Fibroblast of skin of left quadriceps (primary cell): Measurements from ENCODE around the gene MYH1.

Experiments
- DNase-seq, 2 experiments: peaks; one replicate each; pipeline ENCODE4 v3.0.0-alpha.2; 2013; ENCODE audit warnings: low read depth in 2 of 2

Gene MYH1

DNA sequence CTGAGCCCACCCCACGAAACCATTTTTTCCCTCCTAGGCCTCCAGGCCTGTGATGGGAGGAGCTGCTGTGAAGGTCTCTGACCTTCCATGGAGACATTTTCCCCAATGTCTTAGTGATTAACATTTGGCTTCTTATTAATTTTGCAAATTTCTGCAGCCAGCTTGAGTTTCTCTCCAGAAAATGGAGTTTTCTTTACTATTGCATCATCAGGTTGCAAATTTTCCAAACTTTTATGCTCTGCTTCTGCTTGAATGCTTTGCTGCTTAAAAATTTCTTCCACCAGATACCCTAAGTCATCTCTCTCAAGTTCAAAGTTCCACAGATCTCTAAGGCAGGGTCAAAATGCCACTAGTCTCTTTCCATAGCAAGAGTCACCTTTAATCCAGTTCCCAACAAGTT lies 36.1 kb downstream of the MYH1 start:
- DNase-seq: no peak

DNA sequence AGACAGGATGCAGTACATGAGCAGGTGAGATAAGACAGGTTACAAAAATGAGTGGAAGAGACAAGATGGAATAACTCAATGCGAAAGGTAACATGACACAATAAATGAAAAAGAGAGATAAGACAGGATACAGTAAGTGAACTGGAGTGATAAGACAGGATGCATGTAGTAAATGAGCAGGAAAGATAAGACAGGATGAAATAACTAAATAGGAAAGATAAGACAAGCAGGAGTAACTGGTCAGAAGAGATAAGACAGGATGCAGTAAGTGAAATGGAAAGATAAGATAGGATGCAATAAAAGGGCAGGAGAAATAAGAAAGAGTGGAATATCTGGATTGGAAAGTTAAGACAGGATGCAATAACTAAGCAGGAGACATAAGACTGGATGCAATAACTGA lies 40.6 kb downstream of the MYH1 start:
- no peak for DNase-seq

DNA sequence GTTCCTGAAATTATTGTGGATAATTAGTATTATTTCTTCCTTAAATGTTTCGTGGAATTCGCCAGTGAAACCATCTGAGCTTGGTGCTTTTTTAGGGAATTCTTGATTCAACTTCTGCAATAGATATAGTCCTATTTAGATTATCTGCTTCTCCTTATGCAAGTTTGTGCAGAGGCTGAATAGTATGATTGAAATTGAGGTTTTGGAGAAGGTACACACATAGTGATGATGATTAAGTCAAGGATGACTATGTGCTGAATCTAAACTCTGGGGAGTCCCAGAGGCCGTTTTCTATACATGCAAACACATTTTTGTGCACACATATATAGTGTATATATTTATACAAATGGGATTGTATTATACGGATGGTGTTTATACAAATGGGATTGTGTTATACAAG lies 43.8 kb downstream of the MYH1 start:
- DNase-seq: no peak

DNA sequence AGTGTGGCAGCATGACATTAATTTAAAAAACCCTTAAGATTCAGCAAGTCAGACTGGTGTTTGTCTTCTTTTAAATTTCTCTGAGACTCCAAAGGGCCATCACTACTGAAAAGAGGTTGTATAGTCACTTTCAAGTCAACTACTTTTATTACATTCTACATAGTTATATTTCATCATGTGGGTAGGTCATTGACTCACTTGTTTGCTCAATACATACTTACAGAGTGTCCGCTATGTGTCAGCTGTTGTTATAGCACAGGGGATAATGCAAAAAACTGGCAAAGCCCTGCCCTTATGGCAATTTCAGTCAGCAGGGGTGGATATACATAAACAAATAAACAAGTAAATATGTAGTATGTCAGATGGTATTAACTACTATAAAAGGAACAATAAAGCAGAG lies 46.5 kb downstream of the MYH1 start:
- DNase-seq: no peak

DNA sequence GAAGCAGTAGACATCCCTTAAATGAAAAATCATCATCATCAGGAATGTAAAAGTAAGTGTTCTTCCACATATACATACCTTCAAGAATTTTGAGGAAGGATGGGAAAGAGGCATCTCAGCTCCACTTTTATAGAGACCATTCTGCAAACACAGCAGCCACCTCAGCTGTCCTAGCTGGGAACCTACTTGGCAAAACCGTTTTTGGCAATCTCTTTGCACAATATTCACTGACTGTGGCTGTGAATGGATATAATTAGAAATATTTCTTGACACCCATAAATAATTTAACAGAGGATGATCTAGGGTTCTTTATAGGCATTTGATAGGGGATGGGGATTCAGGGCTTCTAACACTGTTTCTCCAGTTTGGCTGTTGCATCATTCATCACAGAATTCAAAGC lies 48.9 kb downstream of the MYH1 start, which contains the start of gene MYH4:
Gene MYH4, minus strand, starts transcription at position 101 of the 400 bp plus-strand sequence. CDS start 2,814 bp downstream, outside the sequence.
- no peak for DNase-seq

DNA sequence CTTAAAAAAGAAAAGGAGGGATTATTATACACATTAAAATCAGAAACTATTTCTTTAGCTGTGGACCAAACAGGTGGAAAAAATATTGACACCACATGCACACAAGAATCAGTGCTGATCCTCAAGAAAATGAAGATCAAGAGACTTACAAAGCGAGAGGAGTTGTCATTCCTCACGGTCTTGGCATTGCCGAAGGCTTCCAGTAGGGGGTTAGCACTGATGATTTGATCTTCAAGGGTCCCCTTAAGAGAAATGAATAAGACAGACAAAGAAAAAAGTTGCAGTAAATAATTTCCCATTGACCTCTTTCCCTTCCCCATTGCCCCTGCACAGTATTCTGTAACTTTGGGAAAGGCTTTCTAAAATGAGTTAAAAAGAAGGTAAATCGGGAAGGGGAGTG lies 54.9 kb downstream of the MYH1 start:
- no peak for DNase-seq

DNA sequence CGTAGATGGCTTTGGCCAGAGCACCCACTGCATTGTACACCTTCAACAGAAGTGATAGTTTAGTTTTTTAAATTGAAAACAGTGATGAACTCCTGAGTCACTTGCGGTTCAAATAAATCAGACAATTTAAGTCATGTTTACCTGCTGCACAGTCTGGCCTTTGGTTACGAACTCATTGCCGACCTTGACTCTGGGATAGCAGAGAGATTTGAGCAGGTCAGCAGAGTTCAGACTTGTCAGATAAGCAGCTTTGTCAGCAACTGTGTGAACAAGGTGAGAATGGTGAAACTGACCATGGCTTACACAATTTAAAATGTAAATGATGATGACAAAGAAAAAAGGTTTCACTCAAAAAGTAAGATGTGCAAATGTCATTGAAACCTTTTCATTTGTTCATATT lies 58.3 kb downstream of the MYH1 start:
- no peak for DNase-seq

DNA sequence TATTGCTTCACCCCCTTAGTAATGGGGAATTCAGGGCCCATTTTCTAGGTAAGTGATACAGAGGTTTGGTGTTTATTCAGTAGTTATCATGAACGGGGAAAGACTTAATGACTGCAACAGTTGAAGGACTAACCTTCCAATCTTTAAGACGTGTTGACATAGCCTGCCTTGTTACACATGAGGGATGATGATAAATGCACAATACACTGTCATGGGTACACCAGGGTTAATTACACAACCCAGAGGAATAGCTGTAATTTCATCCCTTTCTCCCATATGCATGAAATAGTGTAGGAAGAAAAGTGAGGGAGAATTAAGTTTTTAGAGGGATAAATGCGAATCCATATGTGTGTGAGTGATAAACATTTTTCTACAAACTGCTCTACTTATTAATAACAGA lies 59.6 kb downstream of the MYH1 start:
- DNase-seq: no peak

DNA sequence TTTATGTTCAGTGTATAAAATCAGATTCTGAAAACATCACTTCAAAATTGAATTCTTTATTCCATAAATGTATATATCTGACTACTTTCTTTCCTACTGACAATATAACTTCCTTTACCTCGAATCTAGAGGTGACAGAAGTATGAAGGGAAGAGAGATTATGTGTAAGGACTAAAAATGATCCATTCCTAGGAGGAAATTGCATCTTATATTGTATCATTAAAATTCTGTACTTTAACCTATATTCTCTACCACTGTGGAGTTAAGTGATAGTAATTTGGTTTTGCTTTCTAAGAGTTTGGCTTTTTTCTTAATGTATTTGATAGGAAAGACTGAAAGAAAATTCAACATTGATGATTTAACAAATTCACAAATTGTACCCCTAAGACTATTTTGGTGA lies 60.4 kb downstream of the MYH1 start:
- DNase-seq: no peak

DNA sequence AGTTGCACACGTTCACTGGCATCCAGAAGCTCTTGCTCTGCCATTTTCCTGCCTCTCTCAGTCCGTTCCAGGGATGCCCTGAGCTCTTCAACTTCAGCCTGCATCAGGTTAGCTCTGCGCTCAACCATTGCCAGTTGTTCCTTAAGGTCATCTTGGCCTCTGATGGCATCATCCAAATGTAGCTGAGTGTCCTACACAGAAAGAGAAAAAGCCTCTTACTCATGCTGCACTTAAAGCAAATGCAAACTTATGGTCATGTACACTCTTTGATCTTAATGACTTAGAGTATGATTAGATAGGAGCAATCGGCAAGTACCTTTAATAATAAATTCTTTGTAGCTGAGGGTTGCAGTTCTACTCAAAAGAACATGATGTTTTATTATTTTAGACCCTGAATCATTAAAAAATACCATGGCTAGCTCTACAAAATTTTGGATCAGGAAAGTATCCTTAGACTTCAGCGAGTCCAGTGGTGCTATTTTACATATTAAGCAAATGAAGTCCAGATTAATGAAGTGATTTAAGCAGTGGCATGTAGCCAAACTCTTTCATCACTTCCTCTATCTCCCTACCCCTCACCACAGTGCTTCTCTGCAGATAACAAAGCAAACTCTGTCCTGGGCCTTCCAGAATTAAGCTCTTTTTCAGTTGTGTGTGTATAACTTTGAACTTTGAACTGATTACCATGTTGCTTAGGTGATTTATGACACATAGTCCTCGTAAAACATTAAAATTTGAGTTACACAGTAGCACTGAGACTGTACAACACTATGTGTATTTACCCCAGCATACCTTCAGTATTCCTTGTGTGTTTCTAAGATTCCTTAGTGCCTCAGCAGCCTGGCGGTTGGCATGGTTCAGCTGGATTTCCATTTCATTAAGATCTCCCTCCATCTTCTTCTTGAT lies 71.1 kb downstream of the MYH1 start:
- no peak for DNase-seq
